A673 (cell line): ENCODE data around the gene VAV2. TPM values are rescaled to one million over a fixed set of nuclear protein-coding genes. Genes with fewer than 3 reads are reported as not detected.

ENCODE experiments used
- BruUV-seq: library from RNA; stranded (reverse); fragments of 400-500 nt; replicated peaks from 2 replicates; lab custom pipeline; 2021; lab: Mats Ljungman, UMichigan
- CTCF ChIA-PET: fragments of 300-600 bp; sonication (Branson Sonifier 250); formaldehyde crosslinking; loops from one replicate; lab custom pipeline; 2022; ENCODE audit warnings: antibody characterized with exemption; lab: Charles Lee
- POLR2A ChIA-PET: fragments of 300-600 bp; sonication (Branson Sonifier 250); formaldehyde crosslinking; loops from one replicate; lab custom pipeline; 2022; ENCODE audit warnings: antibody characterized with exemption; ENCODE audit not compliant: low non-redundant PET; lab: Charles Lee
- DNase-seq: peaks from one replicate; pipeline ENCODE4 v3.0.0-alpha.2; 2015; ENCODE audit warnings: low spot score
- H3K27ac ChIP-seq: fragments of 200-600 bp; sonication (generic); 2 replicates; pipeline ENCODE4 v1.5.1; 2016; ENCODE audit warnings: mixed run types, low read depth, mild to moderate bottlenecking, mixed read lengths, antibody characterized with exemption, low read length; ENCODE audit not compliant: poor library complexity, severe bottlenecking
- H3K27me3 ChIP-seq: fragments of 200-600 bp; sonication (generic); replicated peaks from 2 replicates; pipeline ENCODE4 v1.6.1; 2017; ENCODE audit warnings: mixed run types, low read depth, mild to moderate bottlenecking, mixed read lengths, antibody characterized with exemption, low read length; ENCODE audit not compliant: insufficient read depth, poor library complexity
- H3K36me3 ChIP-seq: fragments of 200-600 bp; sonication (generic); 2 replicates; pipeline ENCODE4 v1.6.1; 2016; ENCODE audit warnings: mixed run types, mild to moderate bottlenecking, mixed read lengths, antibody characterized with exemption, low read length; ENCODE audit not compliant: insufficient read depth, poor library complexity, severe bottlenecking
- H3K4me1 ChIP-seq: fragments of 200-600 bp; sonication (generic); 2 replicates; pipeline ENCODE4 v1.6.1; 2017; ENCODE audit warnings: mixed run types, mild to moderate bottlenecking, mixed read lengths, antibody characterized with exemption, low read length; ENCODE audit not compliant: insufficient read depth, poor library complexity, severe bottlenecking
- H3K4me3 ChIP-seq: fragments of 200-600 bp; sonication (generic); 2 replicates; pipeline ENCODE4 v1.5.1; 2016; ENCODE audit warnings: low read depth, mixed run types, mild to moderate bottlenecking, mixed read lengths, low read length; ENCODE audit not compliant: poor library complexity, severe bottlenecking
- H3K9me3 ChIP-seq: fragments of 200-600 bp; sonication (generic); 2 replicates; pipeline ENCODE4 v1.6.1; 2016; ENCODE audit warnings: mixed run types, low read depth, mild to moderate bottlenecking, mixed read lengths, antibody characterized with exemption, low read length; ENCODE audit not compliant: poor library complexity, severe bottlenecking
- EZH2 ChIP-seq: fragments of 200-600 bp; sonication (generic); IDR thresholded peaks from 2 replicates; pipeline ENCODE4 v1.6.1; 2017; ENCODE audit warnings: borderline replicate concordance, low read depth, mild to moderate bottlenecking, mixed read lengths, antibody characterized with exemption, low read length; ENCODE audit not compliant: poor library complexity, severe bottlenecking
- intact Hi-C: fragments of 100-400 bp; cut with micrococcal nuclease; formaldehyde crosslinking; loops from one replicate; pipeline ENCODE4 v1.10.0; 2022; ENCODE audit not compliant: unreplicated experiment
- total RNA-seq: library from RNA; stranded (reverse); gene quantifications from 2 replicates; pipeline ENCODE4 v1.2.3, GENCODE V29; 2021
- TF ChIP-seq, protein P1 (sequence below): fragments of 300-800, 200-600 bp; sonication (generic); conservative IDR thresholded peaks from 2 replicates; pipeline ENCODE4 v1.5.1; 2017; ENCODE audit warnings: low read depth, mild to moderate bottlenecking, antibody characterized with exemption, low read length, moderate library complexity, mixed read lengths

VAV2 gene
- total RNA-seq, 1 experiment from 2014 or later: 16.4 TPM

DNA sequence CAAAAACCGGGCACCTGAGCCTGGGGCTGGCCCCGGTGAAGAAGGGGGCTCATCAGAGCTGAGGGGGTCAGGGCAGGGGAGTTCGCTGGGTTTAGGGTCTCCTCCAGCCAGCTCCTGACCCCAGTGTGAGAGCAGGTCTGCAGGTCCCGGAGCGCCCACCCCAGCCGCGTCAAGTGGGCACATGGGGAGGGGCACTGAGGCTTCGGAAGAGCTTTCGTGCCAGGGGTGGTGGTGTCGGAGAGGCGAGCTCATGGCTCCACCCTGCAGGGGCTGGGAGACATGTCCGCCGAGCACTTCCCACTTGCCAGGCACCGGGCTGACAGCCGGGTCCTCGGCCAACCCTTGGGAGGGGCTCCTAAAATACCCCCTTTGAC, 13.2 kb downstream of the VAV2 start:
- ChIA-PET CTCF (no interaction called here), POLR2A (no interaction called here)
- H3K27me3 ChIP-seq: no peaks in the 10 kb centered on the region
- no peaks in the 10 kb centered on the region for H3K36me3 ChIP-seq
- no peak overlapping the region for H3K4me3 ChIP-seq
- no peaks in the 10 kb centered on the region for H3K4me1 ChIP-seq
- no peak for DNase-seq
- no peak overlapping the region for H3K27ac ChIP-seq
- no peak for TF ChIP-seq EZH2
- TF ChIP-seq, protein P1, sequence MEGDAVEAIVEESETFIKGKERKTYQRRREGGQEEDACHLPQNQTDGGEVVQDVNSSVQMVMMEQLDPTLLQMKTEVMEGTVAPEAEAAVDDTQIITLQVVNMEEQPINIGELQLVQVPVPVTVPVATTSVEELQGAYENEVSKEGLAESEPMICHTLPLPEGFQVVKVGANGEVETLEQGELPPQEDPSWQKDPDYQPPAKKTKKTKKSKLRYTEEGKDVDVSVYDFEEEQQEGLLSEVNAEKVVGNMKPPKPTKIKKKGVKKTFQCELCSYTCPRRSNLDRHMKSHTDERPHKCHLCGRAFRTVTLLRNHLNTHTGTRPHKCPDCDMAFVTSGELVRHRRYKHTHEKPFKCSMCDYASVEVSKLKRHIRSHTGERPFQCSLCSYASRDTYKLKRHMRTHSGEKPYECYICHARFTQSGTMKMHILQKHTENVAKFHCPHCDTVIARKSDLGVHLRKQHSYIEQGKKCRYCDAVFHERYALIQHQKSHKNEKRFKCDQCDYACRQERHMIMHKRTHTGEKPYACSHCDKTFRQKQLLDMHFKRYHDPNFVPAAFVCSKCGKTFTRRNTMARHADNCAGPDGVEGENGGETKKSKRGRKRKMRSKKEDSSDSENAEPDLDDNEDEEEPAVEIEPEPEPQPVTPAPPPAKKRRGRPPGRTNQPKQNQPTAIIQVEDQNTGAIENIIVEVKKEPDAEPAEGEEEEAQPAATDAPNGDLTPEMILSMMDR: no peak
- intact Hi-C loops: no loop called here
- H3K9me3 ChIP-seq: no peaks in the 10 kb centered on the region
- no TSS peak for BruUV-seq

DNA sequence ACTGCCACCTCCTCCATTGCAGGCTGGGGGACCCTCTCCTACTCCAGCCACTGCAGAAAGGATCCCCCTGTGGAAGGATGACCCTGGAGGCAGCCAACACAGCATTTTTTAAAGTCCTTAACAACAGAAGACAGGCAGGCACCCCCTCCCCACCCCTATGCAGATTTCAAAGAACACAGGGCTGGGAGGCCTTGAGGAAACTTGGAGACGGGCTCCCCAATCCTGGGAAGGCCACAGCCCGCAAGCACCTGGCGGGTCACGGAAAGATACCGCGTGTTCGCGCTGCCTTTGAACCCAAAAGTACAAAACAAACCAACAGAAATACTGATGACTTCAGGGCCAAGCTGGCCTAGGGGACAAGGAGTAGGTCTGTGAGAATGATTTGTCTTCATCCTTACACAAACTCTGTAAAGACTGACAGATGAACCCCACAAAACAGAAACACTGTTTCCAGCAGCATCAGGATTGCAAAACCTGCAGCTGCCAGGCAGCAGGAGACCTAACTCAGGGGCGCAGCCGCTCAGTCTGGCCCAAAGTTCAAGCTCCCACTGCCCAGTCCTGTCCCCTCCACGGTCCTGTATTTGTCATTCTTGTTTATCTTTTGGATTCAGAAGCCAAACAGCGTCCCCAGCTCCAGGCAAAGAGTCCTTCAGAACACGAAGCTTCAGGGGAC, 13.8 kb downstream of the VAV2 start:
- H3K4me3 ChIP-seq: no peak overlapping the region
- no peaks in the 10 kb centered on the region for H3K4me1 ChIP-seq
- no peaks in the 10 kb centered on the region for H3K27me3 ChIP-seq
- H3K27ac ChIP-seq: no peak overlapping the region
- ChIA-PET POLR2A (no interaction called here), CTCF (no interaction called here)
- TF ChIP-seq, protein P1: no peak
- TF ChIP-seq EZH2: no peak
- no peaks in the 10 kb centered on the region for H3K36me3 ChIP-seq
- no TSS peak for BruUV-seq
- no peaks in the 10 kb centered on the region for H3K9me3 ChIP-seq
- no peak for DNase-seq
- intact Hi-C loops: no loop called here

DNA sequence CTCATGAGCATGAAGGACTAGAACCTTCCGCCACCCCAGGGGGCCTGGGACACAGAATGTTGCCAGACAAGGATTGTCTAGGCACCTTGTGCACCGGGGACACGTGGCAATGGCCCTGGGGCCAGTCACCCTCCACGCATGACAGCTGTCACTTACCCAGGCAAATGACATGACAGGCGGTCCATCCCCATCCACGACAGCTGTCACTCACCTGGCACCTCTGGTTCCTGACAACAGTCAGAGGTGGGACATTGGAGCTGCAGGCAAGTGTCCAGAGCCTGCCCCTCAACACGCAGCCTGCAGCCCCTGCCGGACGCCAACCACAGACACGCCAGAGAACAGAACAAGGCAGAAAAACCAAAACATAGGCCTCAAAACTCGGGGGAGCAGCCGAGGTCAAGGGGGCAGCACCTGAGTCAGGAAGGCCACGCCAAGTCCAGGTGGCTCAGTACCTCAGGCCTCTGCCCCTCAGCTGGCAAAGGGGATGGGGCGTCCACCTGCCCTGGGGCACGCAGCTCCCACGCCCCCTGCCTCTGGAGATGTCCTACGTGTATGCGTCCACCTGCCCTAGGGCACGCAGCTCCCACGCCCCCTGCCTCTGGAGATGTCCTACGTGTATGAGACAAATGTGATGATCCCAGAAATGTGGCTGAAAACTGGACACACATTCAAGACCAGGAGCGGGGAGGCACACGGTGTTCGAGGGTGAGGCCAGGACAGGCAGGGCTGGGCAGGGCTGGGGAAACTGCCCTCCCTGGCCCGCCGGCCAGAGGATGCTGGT, 14.5 kb downstream of the VAV2 start:
- H3K4me3 ChIP-seq: no peak overlapping the region
- CTCF ChIA-PET: no interaction called here

More for the DNA sequence above, 14.5 kb downstream of the VAV2 start:
- BruUV-seq: no TSS peak
- no peak for TF ChIP-seq EZH2
- TF ChIP-seq, protein P1: no peak
- DNase-seq: no peak
- H3K9me3 ChIP-seq: no peaks in the 10 kb centered on the region
- H3K36me3 ChIP-seq: no peaks in the 10 kb centered on the region
- intact Hi-C loops: no loop called here
- no peak overlapping the region for H3K27ac ChIP-seq
- POLR2A ChIA-PET: no interaction called here
- no peaks in the 10 kb centered on the region for H3K4me1 ChIP-seq
- no peaks in the 10 kb centered on the region for H3K27me3 ChIP-seq
